ENCODE results near the gene FAM78B.

GRCh38 chr1:166175032-166175431, 8.2 kb upstream of the FAM78B start:
- no peak for TF ChIP-seq CTCF (IDR thresholded peaks at IDR 0.05)
- TF ChIP-seq POLR2A (IDR thresholded peaks at IDR 0.05) = no peak

Data from lower leg skin (tissue), 3 donors.